Mucosa of stomach (tissue), 1 donor: Measurements from ENCODE around the gene SLC26A1.

ENCODE experiments used
- H3K27me3 ChIP-seq: one replicate; pipeline ENCODE4 v1.7.0; 2013; ENCODE audit warnings: mild to moderate bottlenecking, low read length; ENCODE audit not compliant: control insufficient read depth, insufficient read depth
- H3K36me3 ChIP-seq: one replicate; pipeline ENCODE4 v1.7.0; 2013; ENCODE audit warnings: low read length; ENCODE audit not compliant: control insufficient read depth, insufficient read depth
- H3K4me1 ChIP-seq: one replicate; pipeline ENCODE4 v1.7.0; 2013; ENCODE audit warnings: mild to moderate bottlenecking, low read length; ENCODE audit not compliant: control insufficient read depth, insufficient read depth
- H3K4me3 ChIP-seq: one replicate; pipeline ENCODE4 v1.7.0; 2013; ENCODE audit warnings: low read length
- H3K9ac ChIP-seq: one replicate; pipeline ENCODE4 v1.7.0; 2013; ENCODE audit warnings: mild to moderate bottlenecking, low read length, moderate library complexity
- H3K9me3 ChIP-seq: one replicate; pipeline ENCODE4 v1.7.0; 2013; ENCODE audit warnings: mild to moderate bottlenecking, low read length, moderate library complexity; ENCODE audit not compliant: control insufficient read depth
- donor health status: Pancreatic carcinoma.

SLC26A1 gene

DNA sequence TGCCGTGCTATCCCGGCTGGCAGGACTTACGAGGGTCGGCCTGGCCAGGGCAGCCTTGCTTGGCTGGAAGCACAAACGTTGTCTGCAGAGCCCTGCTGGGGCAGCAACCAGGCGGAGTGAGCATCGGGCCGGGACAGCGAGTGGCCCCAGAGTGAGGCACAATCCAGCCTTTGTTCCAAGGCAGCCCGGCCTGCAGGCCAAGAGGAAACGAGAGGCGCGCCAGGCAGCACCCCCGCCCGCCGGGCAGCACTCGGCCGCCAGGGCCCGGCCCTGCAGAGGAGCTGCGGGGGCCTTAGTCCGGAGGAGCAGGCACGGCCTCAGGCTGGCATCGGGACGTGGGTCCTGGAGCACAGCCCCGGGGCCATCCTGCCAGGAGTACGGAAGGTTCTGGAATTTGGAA, 42.3 kb upstream of the SLC26A1 start:
- Histone ChIP-seq H3K27me3 (peaks cover 47% of the 10 kb centered on the region), H3K4me1 (peaks cover 50% of the 10 kb centered on the region), H3K4me3 (no peak overlapping the region), H3K9ac (no peak overlapping the region), H3K36me3 (no peaks in the 10 kb centered on the region), H3K9me3 (no peaks in the 10 kb centered on the region)

DNA sequence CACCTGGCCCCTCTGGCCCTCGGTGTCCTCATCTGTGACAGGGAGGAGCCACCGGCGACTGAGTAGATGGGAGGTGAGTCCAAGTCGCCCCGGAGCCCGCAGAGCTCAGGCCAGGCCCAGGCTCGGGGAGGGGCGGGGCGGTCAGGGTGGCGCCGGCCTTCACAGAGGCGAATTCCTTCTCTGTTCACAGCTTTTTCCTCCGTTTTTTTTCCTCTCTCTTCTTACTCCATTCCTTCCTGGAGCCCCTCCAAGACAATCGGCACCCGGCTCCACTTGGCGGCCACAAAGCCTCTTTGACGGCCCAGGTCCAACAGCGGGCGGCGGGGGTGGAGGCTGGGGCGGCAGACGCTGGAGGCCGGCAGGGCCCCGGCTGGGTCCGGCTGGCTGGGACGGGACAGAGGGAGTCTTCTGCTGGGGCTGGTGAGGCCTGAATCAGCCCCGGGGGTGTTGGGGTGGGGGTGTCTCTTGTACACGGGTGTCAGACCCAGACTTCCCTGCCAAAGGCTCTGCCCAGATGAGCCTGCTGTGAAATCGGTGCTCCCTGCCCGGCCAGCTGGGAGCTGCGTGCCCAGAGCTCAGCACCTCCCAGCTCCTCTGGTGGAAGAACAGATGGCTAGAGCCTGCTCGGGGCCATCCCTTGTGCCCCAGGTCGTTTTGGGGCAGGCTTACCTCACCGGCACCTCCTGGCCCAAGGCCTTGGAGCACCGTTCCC, 40.8 kb upstream of the SLC26A1 start:
- Histone ChIP-seq H3K9me3 (no peaks in the 10 kb centered on the region), H3K4me1 (peaks cover 50% of the 10 kb centered on the region), H3K4me3 (no peak overlapping the region), H3K36me3 (no peaks in the 10 kb centered on the region), H3K27me3 (peaks cover 55% of the 10 kb centered on the region), H3K9ac (peak overlapping the region; percentile 22)

DNA sequence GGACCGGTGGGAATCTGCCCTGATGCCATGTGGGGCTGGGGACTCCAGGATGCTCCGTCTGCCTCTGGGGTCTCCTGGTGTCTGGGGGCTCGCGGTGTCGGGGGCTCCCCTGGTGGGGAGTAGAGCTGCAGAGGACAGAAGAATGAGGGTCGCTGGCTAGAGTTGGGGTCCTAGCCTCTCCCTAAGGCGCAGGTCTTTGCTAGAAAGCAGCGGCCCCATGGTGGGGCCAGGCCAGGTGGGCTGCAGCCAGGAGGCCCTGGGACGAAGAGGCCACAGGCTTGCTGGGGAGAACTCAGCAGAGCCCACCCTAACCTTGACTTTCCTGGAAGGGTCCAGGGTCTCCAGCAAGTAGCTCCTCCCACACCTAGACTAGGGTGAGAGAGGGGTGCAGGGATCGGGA, 39.7 kb upstream of the SLC26A1 start:
- Histone ChIP-seq H3K27me3 (peaks cover 64% of the 10 kb centered on the region), H3K4me1 (peaks cover 49% of the 10 kb centered on the region)

DNA sequence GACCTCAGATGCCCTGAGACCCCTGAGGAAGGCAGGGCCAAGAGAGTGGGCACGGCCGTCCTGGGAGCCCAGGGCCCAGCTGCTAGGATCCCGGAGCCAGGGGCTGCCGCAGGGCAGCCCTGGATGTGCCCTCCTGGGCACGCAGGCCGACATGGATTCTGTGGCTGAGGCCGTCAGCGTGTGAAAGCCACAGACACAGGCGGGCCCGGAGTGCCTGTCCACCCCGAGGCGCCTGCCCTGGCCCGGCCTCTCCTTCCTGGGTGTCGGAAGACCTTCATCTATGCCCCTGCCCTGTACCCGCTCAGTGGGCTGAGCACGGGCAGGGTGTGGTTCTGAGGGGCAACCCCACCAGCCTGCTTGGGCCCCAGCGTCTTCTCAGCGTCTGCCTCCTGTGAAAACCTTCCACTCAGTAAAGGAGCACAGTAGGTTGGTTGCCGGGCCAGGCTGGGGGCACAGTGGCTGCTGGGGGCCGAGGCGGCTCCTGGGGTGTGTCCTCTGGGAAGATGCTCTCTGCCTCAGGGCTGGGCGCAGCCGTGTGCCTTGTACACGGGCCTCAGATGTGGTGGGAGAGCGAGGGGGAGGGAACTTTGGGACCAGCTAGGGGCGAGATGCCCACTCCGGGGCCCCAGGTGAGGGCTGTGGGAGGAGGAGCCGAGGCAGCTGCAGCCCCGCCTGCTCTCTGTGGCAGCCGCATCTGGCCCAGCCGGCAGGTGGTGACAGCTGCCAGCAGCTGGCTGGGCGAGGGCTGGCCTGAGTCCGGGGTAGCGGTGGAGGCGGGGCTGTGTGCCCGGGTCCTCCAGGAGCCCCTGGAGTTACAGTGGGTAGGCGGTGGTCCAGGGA, 39.0 kb upstream of the SLC26A1 start:
- Histone ChIP-seq H3K9me3 (no peaks in the 10 kb centered on the region), H3K9ac (no peak overlapping the region), H3K27me3 (peaks cover 67% of the 10 kb centered on the region), H3K36me3 (no peaks in the 10 kb centered on the region), H3K4me3 (no peak overlapping the region), H3K4me1 (peaks cover 49% of the 10 kb centered on the region)

More for the DNA sequence above, 39.7 kb upstream of the SLC26A1 start:
- H3K9me3 ChIP-seq = no peaks in the 10 kb centered on the region
- H3K36me3 ChIP-seq = no peaks in the 10 kb centered on the region
- no peak overlapping the region for H3K9ac ChIP-seq
- H3K4me3 ChIP-seq = no peak overlapping the region

DNA sequence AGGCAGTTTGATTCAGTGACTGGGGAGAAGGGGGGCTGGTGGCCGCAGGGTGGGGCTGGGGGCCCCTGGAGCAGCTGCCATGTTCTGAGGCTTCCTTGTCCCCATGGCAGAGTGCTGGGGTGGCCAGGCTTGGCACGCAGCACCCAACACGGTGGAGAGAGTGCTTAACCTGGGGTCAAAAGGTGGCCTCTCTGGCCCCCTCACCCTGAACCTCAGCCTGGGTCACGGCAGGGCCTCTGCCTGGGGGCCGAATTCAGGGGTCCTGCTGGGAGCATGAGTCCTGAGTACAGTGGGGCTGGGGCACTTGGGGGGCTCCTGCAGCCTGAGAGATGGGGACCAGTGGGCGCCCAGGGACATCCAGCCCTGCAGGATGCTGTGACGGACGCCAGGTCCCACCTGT, 38.1 kb upstream of the SLC26A1 start:
- Histone ChIP-seq H3K36me3 (no peaks in the 10 kb centered on the region), H3K27me3 (peaks cover 67% of the 10 kb centered on the region), H3K9me3 (no peaks in the 10 kb centered on the region), H3K4me3 (no peak overlapping the region), H3K9ac (no peak overlapping the region), H3K4me1 (peaks cover 46% of the 10 kb centered on the region)

DNA sequence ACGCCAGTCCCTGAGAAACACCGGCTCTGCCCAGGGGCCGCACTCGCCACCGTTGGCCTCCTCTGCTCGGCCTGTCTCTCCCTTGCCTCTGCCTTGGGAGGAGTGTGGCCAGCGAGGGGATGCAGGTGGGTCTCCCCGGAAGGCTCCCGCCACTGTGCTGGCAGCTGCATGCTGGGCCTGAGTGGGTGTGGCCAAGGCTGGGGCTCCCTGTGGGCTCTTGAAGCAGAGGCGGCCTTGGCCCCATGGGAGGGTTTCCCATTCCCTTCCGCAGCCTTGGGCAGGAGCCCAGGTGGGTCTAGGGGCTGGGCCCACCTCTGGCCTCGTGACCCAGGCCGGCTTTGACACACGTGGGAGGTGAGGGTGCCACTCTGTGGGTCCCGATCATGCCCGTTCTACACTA, 37.4 kb upstream of the SLC26A1 start:
- H3K27me3 ChIP-seq = peaks cover 67% of the 10 kb centered on the region
- H3K36me3 ChIP-seq = no peaks in the 10 kb centered on the region
- no peaks in the 10 kb centered on the region for H3K9me3 ChIP-seq
- peaks cover 42% of the 10 kb centered on the region for H3K4me1 ChIP-seq
- no peak overlapping the region for H3K9ac ChIP-seq
- no peak overlapping the region for H3K4me3 ChIP-seq

DNA sequence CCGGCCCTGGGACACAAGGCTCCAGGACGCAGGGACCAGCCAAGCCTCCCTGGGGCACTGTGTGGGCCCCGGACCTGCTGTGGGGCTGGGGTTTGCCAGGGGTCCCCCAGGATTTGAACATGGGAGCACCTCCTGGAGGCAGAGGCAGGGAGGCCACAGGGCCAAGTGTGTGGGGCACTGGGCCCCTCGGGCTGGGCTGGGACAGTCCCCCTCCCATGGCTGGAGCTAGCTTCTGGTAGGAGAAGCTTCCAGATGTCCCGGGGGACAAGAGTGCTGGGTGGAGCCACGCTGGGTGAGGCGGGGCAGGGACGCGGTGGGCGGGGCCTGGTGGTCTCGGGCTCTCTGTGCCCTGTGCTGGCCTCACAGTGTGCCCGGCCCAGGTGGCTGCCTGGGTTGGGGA, 36.8 kb upstream of the SLC26A1 start:
- no peak overlapping the region for H3K4me3 ChIP-seq
- peaks cover 36% of the 10 kb centered on the region for H3K4me1 ChIP-seq
- H3K9ac ChIP-seq = no peak overlapping the region
- peaks cover 67% of the 10 kb centered on the region for H3K27me3 ChIP-seq
- no peaks in the 10 kb centered on the region for H3K36me3 ChIP-seq
- no peaks in the 10 kb centered on the region for H3K9me3 ChIP-seq

DNA sequence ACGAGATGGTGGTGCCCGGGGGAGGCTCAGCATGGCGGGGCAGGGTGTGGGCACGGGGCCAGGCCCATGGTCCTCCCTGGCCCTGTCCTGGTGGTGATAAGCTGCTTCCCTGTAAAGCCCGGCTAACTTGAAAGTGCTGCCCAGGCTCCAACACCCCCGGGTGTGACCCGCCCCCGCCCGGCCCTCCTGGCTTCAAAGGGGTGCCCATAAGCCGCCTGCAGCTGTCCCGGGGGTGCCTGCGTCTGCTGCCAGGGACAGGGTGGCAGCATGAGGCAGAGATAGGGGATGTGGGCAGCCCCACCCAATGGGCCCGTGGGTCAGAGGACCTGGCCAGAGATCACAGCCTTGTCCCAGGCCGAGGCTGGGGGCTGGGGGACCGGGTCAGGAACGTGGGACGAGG, 36.3 kb upstream of the SLC26A1 start:
- Histone ChIP-seq H3K4me1 (peaks cover 39% of the 10 kb centered on the region), H3K4me3 (no peak overlapping the region), H3K27me3 (peaks cover 67% of the 10 kb centered on the region), H3K9me3 (no peaks in the 10 kb centered on the region), H3K36me3 (no peaks in the 10 kb centered on the region), H3K9ac (no peak overlapping the region)

DNA sequence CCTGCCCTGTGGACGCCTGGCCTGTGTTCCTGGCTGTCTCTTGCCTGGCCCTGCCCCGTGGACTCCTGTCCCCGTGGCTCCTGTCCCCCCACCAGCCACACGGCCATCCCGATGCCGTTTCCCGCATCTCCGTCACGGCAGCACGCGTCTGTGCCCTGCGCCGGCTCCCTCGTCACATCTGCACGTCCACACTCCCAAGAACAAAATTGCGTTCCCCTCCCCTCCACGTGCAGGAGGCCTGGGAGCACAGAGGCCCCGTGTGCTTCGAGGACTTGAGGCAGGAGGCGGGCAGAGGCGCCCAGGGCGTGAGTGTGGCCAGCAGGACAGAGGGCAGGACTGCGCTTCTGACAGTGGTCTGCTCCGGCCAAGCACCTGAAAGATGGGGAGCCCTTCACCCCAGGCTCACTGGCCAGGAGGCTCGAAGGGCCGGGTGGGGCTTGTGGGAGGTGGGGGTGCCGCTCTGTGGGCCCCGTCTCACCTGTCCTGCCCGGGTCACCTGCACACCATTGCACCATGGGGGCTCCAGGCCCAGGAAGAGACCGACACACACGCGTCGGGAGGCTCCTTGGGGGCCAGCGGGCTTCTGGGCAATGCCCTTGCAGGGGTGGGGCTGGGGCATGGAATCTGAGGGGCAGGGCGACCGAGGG, 35.5 kb upstream of the SLC26A1 start:
- Histone ChIP-seq H3K27me3 (peaks cover 59% of the 10 kb centered on the region), H3K4me1 (peaks cover 31% of the 10 kb centered on the region), H3K4me3 (no peak overlapping the region), H3K9ac (no peak overlapping the region), H3K9me3 (no peaks in the 10 kb centered on the region), H3K36me3 (no peaks in the 10 kb centered on the region)

DNA sequence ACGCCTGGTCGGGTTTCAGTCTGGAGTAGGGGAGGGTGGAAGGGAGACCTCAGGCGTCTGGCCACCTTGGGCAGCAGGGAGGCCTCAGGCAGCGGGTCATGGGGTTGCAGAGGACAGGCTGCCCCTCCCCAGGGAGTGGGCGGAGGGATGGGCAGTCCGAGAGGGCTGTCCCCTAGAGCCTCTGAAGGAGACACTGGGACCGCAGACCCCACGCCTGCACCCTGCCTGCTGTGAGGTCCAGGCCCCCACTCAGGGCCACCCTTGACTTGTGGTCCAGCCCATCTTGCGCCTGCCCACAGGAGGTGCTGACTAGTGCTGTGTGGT, 34.7 kb upstream of the SLC26A1 start:
- H3K36me3 ChIP-seq = no peaks in the 10 kb centered on the region
- H3K9me3 ChIP-seq = no peaks in the 10 kb centered on the region
- no peak overlapping the region for H3K4me3 ChIP-seq
- H3K9ac ChIP-seq = no peak overlapping the region
- H3K4me1 ChIP-seq = peaks cover 28% of the 10 kb centered on the region
- H3K27me3 ChIP-seq = peaks cover 51% of the 10 kb centered on the region

DNA sequence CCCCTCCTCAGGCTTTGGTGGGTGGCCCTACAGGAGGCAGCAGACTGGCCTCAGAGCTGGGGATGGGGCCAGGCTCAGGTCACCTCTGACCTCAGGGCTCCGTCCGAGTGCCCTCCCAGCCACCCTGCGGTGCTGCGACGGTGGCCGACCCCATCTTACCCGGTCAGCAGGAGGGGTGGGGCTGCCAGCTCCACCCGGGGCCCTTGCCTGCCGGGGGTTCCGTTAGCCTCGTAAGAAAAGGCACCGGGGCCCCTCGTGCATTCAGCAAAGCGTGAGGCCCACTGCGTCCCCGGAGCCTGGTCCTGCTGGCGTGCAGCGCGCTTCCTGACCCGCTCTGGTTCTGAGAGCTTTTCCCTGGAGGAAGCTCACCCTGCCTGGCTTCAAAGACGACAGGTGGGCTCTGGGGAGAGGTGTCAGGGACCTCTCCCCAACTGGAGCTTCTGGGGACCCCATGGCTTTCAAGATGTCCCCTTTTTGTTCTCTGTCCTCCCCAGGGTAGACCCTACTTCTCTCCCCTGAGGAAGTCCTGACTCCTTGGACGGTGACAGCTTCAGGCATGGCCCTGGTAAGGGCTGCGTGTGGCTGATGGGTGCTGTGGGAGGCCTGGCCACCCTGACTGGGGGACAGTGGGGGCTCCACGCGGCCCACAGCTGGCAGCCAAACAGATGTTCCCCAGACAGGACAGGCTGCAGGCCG, 34.2 kb upstream of the SLC26A1 start:
- Histone ChIP-seq H3K9ac (no peak overlapping the region), H3K27me3 (peaks cover 49% of the 10 kb centered on the region), H3K9me3 (no peaks in the 10 kb centered on the region), H3K4me1 (peaks cover 32% of the 10 kb centered on the region), H3K4me3 (no peak overlapping the region), H3K36me3 (no peaks in the 10 kb centered on the region)

DNA sequence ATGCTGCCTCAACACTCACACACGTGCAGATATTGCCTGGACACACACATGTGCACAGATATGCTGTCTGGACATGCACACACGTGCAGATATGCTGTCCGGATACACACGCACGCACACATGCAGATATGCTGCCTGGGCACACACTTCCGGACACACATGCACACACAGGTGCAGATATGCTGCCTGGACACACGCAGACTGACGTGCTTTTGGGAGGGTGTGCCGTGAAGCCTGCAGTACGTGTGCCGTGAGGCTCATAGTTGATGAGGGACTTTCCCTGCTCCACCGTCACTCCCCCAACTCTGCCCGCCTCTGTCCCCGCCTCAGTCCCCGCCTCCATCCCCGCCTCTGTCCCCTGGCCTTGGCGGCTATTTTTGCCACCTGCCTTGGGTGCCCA, 32.9 kb upstream of the SLC26A1 start:
- Histone ChIP-seq H3K27me3 (peaks cover 36% of the 10 kb centered on the region), H3K4me1 (peaks cover 35% of the 10 kb centered on the region), H3K9me3 (no peaks in the 10 kb centered on the region), H3K4me3 (no peak overlapping the region), H3K36me3 (no peaks in the 10 kb centered on the region), H3K9ac (no peak overlapping the region)
